ENCODE results near the gene B4GAT1. TPM values are rescaled to one million over a fixed set of nuclear protein-coding genes. Genes with fewer than 3 reads are reported as not detected.

The B4GAT1 gene
- total and polyA plus RNA-seq, 2 of the 13 experiments (the other 11 are each of a cell fraction or from before 2014, with no cell fraction given): 40.4 to 109 TPM

DNA sequence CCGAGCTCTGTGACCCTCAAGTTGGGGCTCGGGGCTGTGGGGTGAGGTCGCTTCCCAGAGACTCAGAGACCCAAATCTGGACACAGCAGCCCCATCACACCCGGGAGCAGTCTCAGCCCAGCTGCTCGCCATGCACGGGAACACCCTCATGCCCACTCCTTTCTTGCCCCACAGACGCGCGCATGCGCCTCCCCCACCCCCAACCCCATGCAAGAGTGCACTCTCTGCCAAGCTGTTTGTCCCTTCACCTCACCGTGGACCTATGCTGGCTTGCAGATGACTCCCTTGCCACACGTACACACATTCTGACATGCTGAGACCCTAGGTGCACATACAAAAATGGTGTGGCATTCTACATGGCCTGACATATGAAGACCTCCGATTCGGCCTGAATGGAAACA, 30.1 kb downstream of the B4GAT1 start (continued):
- TF ChIP-seq NR3C1 (CRISPR knock-in tag; IDR thresholded peaks at IDR 0.05): no peak
- no peak for TF ChIP-seq MAZ (IDR thresholded peaks at IDR 0.05; ENCODE audit: borderline replicate concordance, low read depth, low read length)
- 0 out of 2 replicates have a peak, but pooled peaks have one; percentile 35 for TF ChIP-seq MAZ (CRISPR knock-in tag; IDR thresholded peaks at IDR 0.05; ENCODE audit: low read depth)
- no peak for TF ChIP-seq KLF12 (CRISPR knock-in tag; IDR thresholded peaks at IDR 0.05; ENCODE audit: borderline replicate concordance)
- TF ChIP-seq ZNF460 (CRISPR knock-in tag; IDR thresholded peaks at IDR 0.05; ENCODE audit: borderline replicate concordance): no peak
- TF ChIP-seq ZNF484 (CRISPR knock-in tag; IDR thresholded peaks at IDR 0.05; ENCODE audit: borderline replicate concordance, low read depth): no peak
- TF ChIP-seq ELF1 (CRISPR knock-in tag; IDR thresholded peaks at IDR 0.05): no peak
- TF ChIP-seq TOE1 (CRISPR knock-in tag; IDR thresholded peaks at IDR 0.05): no peak
- TF ChIP-seq, protein P1, sequence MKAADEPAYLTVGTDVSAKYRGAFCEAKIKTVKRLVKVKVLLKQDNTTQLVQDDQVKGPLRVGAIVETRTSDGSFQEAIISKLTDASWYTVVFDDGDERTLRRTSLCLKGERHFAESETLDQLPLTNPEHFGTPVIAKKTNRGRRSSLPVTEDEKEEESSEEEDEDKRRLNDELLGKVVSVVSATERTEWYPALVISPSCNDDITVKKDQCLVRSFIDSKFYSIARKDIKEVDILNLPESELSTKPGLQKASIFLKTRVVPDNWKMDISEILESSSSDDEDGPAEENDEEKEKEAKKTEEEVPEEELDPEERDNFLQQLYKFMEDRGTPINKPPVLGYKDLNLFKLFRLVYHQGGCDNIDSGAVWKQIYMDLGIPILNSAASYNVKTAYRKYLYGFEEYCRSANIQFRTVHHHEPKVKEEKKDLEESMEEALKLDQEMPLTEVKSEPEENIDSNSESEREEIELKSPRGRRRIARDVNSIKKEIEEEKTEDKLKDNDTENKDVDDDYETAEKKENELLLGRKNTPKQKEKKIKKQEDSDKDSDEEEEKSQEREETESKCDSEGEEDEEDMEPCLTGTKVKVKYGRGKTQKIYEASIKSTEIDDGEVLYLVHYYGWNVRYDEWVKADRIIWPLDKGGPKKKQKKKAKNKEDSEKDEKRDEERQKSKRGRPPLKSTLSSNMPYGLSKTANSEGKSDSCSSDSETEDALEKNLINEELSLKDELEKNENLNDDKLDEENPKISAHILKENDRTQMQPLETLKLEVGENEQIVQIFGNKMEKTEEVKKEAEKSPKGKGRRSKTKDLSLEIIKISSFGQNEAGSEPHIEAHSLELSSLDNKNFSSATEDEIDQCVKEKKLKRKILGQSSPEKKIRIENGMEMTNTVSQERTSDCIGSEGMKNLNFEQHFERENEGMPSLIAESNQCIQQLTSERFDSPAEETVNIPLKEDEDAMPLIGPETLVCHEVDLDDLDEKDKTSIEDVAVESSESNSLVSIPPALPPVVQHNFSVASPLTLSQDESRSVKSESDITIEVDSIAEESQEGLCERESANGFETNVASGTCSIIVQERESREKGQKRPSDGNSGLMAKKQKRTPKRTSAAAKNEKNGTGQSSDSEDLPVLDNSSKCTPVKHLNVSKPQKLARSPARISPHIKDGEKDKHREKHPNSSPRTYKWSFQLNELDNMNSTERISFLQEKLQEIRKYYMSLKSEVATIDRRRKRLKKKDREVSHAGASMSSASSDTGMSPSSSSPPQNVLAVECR (CRISPR knock-in tag; IDR thresholded peaks at IDR 0.05; ENCODE audit: borderline replicate concordance): no peak
- TF ChIP-seq THYN1 (CRISPR knock-in tag; IDR thresholded peaks at IDR 0.05; ENCODE audit: borderline replicate concordance, low read depth): no peak
- TF ChIP-seq EHMT2 (IDR thresholded peaks at IDR 0.05; ENCODE audit: borderline replicate concordance, low read depth, low read length): no peak
- TF ChIP-seq YEATS2 (CRISPR knock-in tag; IDR thresholded peaks at IDR 0.05; ENCODE audit: borderline replicate concordance): no peak
- no peak for TF ChIP-seq KDM6A (CRISPR knock-in tag; IDR thresholded peaks at IDR 0.05; ENCODE audit: low read depth)
- TF ChIP-seq ZNF563 (CRISPR knock-in tag; IDR thresholded peaks at IDR 0.05): no peak
- TF ChIP-seq ZNF850 (CRISPR knock-in tag; conservative IDR thresholded peaks at IDR 0.05): no peak
